Ishikawa (cell line): Measurements from ENCODE around the gene SYNGR2.

Source experiments
- CEBPB ChIP-seq: IDR thresholded peaks from 2 replicates; pipeline ENCODE4 v1.6.1; 2012
- CREB1 ChIP-seq: IDR thresholded peaks from 2 replicates; pipeline ENCODE4 v1.6.1; 2012; ENCODE audit warnings: low read depth
- EGR1 ChIP-seq: IDR thresholded peaks from 2 replicates; pipeline ENCODE4 v1.6.1; 2012
- EP300 ChIP-seq: IDR thresholded peaks from 2 replicates; pipeline ENCODE4 v1.6.1; 2012; ENCODE audit warnings: borderline replicate concordance
- FOXM1 ChIP-seq: IDR thresholded peaks from 2 replicates; pipeline ENCODE4 v1.6.1; 2012; ENCODE audit warnings: low read depth, borderline replicate concordance
- NFIC ChIP-seq: IDR thresholded peaks from 2 replicates; pipeline ENCODE4 v1.6.1; 2012
- TCF12 ChIP-seq: IDR thresholded peaks from 2 replicates; pipeline ENCODE4 v1.6.1; 2012; ENCODE audit warnings: low read depth
- YY1 ChIP-seq: IDR thresholded peaks from 2 replicates; pipeline ENCODE4 v1.6.1; 2012; ENCODE audit warnings: low read depth
- ZBTB7A ChIP-seq: IDR thresholded peaks from 2 replicates; pipeline ENCODE4 v1.6.1; 2012; ENCODE audit warnings: low read depth
- TF ChIP-seq, protein P1 (sequence below): IDR thresholded peaks from 2 replicates; pipeline ENCODE4 v1.6.1; 2012; ENCODE audit warnings: low read depth, mild to moderate bottlenecking
- TF ChIP-seq, protein P2 (sequence below): IDR thresholded peaks from 2 replicates; pipeline ENCODE4 v1.6.1; 2012

DNA sequence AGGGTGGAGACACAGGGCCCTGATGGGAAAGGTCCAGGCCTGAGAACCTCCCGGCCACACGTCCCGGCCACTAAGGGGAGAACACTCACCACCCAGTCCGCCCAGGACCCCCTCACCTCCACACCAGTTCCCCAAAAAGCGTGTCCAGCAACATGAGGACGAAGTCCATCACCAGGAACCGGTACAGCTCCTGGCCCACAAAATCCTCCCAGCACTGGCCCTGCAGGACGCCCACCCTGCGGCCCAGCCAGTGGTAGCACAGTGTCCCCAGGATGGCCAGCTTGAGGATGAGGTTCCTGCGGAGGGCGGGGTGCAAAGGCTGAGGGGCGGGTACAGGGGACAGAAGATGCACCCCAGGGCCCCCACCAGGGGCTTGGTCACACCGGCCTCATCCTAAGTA, 47.8 kb upstream of the SYNGR2 start:
- no peak for TF ChIP-seq YY1
- TF ChIP-seq EGR1: no peak
- no peak for TF ChIP-seq CEBPB
- TF ChIP-seq ZBTB7A: no peak
- no peak for TF ChIP-seq FOXM1
- TF ChIP-seq, protein P1, sequence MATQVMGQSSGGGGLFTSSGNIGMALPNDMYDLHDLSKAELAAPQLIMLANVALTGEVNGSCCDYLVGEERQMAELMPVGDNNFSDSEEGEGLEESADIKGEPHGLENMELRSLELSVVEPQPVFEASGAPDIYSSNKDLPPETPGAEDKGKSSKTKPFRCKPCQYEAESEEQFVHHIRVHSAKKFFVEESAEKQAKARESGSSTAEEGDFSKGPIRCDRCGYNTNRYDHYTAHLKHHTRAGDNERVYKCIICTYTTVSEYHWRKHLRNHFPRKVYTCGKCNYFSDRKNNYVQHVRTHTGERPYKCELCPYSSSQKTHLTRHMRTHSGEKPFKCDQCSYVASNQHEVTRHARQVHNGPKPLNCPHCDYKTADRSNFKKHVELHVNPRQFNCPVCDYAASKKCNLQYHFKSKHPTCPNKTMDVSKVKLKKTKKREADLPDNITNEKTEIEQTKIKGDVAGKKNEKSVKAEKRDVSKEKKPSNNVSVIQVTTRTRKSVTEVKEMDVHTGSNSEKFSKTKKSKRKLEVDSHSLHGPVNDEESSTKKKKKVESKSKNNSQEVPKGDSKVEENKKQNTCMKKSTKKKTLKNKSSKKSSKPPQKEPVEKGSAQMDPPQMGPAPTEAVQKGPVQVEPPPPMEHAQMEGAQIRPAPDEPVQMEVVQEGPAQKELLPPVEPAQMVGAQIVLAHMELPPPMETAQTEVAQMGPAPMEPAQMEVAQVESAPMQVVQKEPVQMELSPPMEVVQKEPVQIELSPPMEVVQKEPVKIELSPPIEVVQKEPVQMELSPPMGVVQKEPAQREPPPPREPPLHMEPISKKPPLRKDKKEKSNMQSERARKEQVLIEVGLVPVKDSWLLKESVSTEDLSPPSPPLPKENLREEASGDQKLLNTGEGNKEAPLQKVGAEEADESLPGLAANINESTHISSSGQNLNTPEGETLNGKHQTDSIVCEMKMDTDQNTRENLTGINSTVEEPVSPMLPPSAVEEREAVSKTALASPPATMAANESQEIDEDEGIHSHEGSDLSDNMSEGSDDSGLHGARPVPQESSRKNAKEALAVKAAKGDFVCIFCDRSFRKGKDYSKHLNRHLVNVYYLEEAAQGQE: no peak
- TF ChIP-seq EP300: no peak
- TF ChIP-seq, protein P2, sequence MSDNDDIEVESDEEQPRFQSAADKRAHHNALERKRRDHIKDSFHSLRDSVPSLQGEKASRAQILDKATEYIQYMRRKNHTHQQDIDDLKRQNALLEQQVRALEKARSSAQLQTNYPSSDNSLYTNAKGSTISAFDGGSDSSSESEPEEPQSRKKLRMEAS: no peak
- no peak for TF ChIP-seq TCF12
- no peak for TF ChIP-seq CREB1
- TF ChIP-seq NFIC: no peak
